Stimulated activated CD4-positive, alpha-beta T cell treated with anti-CD3 and anti-CD28 coated beads, TNF-alpha, amount 100 ng/mL, for 24 hours (primary cell): ENCODE data around the gene KCTD4.
"Not testable (repeated sequence)": the region's sequence is repeated elsewhere in the genome, so short reads cannot be mapped to it uniquely, and the experiment has no call there.

Source experiments
- DNase-seq, 3 experiments: peaks; one replicate each; pipeline ENCODE4 v3.0.0-alpha.2; 2020; ENCODE audit warnings: low read depth in 3 of 3

KCTD4 gene

GRCh38 chr13:45215392-45216077 lies 14.7 kb upstream of the KCTD4 start:
- DNase-seq = no peak

GRCh38 chr13:45209229-45209628 lies 8.4 kb upstream of the KCTD4 start:
- DNase-seq = no peak

DNA sequence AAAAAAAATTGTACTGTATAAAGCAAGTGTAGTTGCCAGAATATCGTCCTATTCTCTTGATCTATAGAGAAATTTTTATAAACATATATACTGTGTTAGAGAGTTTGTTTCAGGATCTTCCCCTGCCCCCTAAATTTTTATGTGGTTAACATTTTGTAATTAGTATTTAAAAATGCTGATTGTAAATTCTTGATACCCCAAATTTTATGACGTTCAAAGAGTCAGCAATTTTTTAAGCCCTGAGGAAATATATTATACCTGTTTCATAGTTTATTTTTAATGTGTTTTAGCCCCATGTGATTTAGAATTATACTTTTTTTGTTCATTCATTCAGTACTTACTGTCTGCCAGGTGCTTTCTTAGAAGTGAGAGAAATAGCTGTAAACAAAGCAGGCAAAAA lies 7.3 kb upstream of the KCTD4 start:
- DNase-seq = no peak

- DNase-seq = no peak
These were observed 6.5 kb upstream of the KCTD4 start for GRCh38 chr13:45207319-45207718.

DNA sequence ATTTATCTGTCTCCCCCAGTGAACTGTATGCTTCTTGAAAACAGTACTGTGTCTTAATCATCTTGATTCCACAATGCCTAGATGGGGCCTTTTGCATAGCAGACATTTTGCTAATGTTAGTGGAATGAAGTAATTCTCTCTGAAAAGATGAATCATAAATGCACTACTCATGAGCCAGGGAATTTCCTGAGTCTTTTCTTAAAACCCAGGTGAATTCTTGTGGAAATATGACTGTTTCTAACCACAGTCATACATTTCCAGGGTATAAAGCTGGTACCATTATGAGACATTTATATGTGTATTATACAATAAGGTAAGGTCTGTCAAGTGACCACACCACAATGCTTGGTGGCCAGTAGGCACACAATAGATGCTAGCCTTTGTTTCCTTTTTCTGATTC lies 5.5 kb upstream of the KCTD4 start:
- DNase-seq = no peak

GRCh38 chr13:45205124-45205523 lies 4.3 kb upstream of the KCTD4 start:
- DNase-seq = no peak

DNA sequence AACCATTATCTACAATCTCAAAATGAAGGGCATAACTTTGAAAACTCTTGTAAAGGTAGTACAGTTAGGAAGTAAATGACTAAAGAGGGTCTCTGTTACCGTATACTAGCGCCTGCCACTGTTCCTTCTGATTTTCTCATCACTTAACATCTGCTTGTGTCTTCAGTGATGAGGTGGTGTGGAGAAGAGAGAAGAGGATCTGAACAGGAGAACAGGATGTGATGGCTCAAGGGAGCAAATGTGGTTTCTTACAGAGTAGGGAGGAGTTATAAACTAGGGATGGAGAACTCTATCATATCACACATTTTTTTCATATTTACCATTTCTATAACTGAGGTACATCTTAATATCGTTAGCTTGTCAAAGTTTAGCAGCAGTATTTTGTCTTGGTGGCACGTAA lies 1.1 kb downstream of the KCTD4 start:
- DNase-seq = no peak

GRCh38 chr13:45198924-45199323 lies 1.9 kb downstream of the KCTD4 start:
- no peak for DNase-seq

- no peak for DNase-seq
These were observed 2.8 kb downstream of the KCTD4 start for GRCh38 chr13:45198041-45198440.

DNA sequence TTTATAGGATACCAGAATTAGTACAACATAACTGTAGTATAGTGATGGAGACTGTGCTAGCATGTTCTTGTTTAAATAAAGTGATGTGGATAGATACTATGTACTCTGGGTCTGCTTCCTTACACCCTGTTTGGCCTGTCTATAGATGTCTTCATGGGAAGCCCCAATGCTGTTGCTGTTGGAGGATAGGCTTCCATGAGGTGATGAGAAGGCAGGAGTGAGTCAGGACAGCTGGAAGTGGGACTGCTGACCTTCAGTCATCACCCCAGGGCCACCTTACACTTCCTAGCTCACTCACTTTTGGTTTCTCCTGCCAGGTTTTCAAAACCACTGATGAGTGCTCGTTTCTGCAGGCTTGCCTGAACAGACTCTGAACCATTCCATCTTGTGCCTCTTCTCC lies 4.2 kb downstream of the KCTD4 start:
- DNase-seq = no peak

DNA sequence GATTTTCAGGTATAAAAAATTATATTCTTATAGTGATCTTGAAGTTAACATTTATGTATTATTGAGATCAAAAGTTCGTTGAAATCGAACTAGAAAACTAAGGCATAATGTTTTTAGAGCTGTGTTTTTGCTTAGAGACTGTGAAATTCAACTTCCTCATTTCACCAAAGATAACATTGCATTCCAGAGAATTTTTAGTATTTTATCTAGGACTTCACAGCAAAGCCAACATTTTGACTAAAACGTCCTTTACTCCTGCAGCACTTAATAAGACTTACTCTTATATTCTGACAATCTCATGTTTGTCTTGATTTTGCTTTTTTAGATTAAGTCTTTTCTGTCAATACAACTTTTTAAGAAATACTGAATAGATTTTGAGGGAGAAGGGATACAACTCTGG lies 4.7 kb downstream of the KCTD4 start:
- no peak for DNase-seq

DNA sequence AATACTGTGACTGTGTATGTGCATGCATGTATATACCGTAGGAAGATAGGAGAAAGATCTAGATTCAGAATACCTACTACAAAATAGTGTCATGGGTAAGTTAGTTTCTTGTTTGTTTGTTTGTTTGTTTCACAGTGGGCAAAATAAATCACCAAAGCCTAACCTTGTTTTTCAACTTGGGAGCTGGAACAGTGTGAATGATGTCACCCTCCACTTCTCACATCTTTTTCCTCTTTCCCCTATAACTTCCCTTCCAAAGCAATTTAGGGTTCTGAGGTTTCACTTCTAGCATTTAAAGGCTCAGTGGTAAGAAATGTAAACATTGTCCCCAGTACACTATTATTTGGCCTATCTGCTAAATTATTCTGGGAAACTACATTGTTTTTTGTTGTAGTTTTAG lies 5.4 kb downstream of the KCTD4 start:
- no peak for DNase-seq

DNA sequence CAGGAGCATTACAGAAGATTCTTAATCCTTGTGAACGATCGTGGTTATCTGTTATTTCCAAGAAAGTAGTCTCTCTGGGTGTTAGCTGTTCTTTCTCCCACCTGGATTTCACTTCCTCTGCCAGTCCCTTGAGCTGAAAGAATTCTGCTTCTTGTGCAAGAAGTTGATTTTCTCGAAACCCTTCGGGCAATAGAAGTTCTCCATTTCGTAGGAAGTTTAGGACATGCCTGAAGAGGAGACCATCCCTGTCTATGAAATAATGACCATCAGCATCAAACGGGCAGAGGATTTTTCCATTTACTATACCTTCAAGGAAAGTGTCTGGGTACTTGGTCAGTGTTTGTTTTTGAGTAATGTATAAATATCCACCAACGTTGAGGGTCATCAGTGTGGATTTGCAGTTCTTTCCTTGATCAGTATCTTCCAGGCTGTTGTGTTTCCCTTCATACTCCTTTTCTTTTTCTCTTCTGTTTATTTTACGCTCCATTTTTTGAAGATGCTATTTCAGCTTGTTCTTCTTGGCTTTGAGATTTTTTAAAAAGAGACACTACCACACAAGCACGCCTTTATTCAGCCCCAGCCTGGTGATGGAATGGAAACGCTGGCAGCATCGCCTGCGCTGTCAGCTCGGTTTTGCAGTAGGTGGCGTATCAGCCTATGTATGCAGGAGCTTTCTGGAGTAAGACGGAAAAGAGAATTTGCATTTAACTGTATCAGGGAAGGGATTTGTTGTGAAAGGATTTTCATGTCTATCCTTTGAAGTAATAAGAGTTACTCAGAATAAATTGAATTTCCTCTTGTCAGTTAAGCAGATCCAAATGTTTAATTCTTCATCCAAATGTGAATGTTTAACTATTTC lies 6.5 kb downstream of the KCTD4 start:
- DNase-seq = no peak

DNA sequence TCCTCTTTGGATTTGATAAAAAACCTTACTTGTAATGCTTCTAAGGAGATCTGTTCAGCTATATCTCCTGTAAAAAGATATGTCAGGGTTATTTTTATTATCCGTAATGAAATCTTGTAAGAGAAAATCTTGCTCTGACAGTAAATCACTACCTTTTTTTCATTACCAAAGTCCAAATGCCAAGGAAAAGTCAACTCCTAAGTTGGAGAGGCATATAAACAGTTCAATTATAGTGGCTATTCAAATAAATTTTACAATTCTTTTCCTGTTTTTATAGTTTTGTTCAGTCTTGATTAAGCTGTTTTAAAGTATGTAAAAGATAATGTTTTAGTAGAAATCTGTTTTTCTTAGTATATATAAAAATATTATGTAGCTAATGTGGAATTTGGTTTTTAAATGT lies 9.0 kb downstream of the KCTD4 start:
- no peak for DNase-seq

DNA sequence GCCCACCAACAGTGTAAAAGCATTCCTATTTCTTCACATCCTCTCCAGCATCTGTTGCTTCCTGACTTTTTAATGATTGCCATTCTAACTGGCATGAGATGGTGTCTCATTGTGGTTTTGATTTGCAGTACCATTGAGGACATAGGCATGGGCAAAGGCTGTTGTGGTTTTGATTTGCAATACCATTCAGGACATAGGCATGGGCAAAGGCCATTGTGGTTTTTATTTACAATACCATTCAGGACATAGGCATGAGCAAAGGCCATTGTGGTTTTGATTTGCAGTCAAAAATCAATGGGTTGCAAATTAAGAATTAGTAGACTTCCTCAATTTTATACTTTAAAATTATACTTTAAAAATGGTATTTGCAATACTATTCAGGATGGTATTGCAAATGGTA lies 11.3 kb downstream of the KCTD4 start:
- DNase-seq = not testable (repeated sequence)

GRCh38 chr13:45189077-45189476 lies 11.8 kb downstream of the KCTD4 start:
- DNase-seq = not testable (repeated sequence)

DNA sequence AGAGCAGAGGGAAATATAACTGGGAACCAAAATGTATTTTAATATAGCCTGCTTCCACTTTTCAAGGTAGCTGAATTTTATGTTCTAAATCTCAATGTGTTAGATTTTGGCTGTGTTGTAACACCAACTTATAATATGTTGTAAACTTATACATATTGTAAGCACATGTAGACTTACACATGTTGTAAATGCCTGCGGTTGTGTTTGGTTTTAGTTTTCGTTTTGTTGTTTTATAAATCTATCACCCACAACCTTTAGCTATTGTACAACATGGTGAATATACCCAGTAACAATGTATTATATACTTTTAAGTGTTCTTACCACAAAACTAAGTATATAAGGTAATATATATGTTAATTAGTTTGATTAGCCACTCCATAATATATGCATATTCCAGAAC lies 15.6 kb downstream of the KCTD4 start:
- DNase-seq = no peak

- DNase-seq = no peak
These were observed 16.2 kb downstream of the KCTD4 start for GRCh38 chr13:45184693-45185092.

DNA sequence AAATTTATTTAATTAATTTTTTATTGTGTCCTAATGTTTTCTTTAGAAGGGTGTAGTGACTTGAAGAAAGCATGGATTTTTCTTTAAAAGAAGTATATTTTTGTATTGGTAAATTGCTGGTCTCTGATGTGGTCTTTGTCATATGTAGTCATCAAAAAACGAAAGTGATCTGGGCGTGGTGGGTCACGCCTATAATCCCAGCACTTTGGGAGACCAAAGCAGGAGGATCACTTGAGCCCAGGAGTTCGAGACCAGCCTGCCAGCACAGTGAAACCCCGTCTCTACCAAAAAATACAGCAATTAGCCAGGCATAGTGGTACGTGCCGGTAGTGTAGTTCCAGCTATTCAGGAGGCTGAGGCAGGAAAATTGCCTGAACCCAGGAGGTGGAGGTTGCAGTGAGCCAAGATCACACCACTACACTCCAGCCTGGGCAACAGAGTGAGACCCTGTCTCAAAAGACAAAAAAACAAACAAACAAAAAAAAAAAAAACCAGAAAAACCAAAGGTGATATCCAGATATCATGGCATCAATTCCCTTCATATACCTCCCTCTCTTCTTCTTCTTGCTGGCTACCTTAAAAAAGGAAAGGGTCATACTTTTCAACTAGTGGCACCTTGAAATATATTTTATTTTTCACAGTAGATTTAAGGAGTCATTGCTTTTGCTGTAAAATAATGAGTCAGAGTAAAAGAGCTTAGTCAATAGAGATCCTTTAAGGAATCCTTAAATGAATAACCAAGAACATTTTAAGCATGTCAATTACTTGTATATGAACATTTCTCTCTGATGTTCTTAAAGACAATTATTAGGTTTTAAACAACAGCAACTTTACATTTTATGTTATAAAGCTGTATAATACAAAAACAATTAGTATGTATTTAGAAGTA lies 19.9 kb downstream of the KCTD4 start:
- no peak for DNase-seq

DNA sequence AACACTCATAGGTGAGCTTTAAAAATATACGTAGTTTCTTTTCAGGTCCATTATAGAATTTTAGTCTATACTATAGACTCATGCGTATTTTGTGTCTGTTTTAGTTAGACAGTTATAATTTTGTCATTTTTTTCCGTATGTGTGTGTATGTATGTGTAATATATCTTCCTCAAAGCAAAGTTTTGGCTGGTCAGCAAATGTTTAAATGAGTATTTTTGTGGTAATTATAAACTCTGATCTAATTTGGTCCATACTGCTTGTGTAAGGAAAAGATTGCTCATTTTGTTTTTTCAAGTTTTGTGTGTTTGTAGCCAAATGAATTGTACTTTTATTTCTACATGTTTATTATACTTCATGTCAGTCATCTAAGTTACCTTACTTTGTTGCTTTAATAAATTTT lies 20.5 kb downstream of the KCTD4 start:
- no peak for DNase-seq

- no peak for DNase-seq
These were observed 21.4 kb downstream of the KCTD4 start for GRCh38 chr13:45179428-45179827.
